Measurements from ENCODE around the gene NEURL1. TPM values are rescaled to one million over a fixed set of nuclear protein-coding genes. Genes with fewer than 3 reads are reported as not detected.

NEURL1 gene
- total RNA-seq, 1 donor, result not detected

GRCh38 chr10:103580011-103580410 is 86.5 kb downstream of the NEURL1 start:
- no peak for TF ChIP-seq CTCF (IDR thresholded peaks at IDR 0.05; ENCODE audit: extremely low read depth, low read depth, low read length)
- H4K20me1 ChIP-seq (ENCODE audit: insufficient read depth, low read length), result no peaks in the 10 kb centered on the region
- no peak for DNase-seq (ENCODE audit: insufficient read length, low spot score, missing footprints)
- no peak overlapping the region for H3K4me2 ChIP-seq (ENCODE audit: insufficient read depth, low read length)
- H2AFZ ChIP-seq (ENCODE audit: low read length), result no peak overlapping the region
- H3K27ac ChIP-seq (ENCODE audit: low read depth, low read length), result no peak overlapping the region
- H3K4me3 ChIP-seq (ENCODE audit: insufficient read depth, low read length), result no peak overlapping the region
- no peaks in the 10 kb centered on the region for H3K9me3 ChIP-seq (ENCODE audit: low read depth, low read length)
- H3K27me3 ChIP-seq (ENCODE audit: insufficient read depth, low read length), result peaks cover 49% of the 10 kb centered on the region
- no peaks in the 10 kb centered on the region for H3K79me2 ChIP-seq (ENCODE audit: insufficient read depth, low read length)
- no peaks in the 10 kb centered on the region for H3K36me3 ChIP-seq (ENCODE audit: insufficient read depth, low read length)
- H3K4me1 ChIP-seq (ENCODE audit: insufficient read depth, low read length), result no peaks in the 10 kb centered on the region

- Histone ChIP-seq H3K4me3 (ENCODE audit: insufficient read depth, low read length) (no peak overlapping the region), H3K79me2 (ENCODE audit: insufficient read depth, low read length) (no peaks in the 10 kb centered on the region), H3K9me3 (ENCODE audit: low read depth, low read length) (no peaks in the 10 kb centered on the region), H3K27ac (ENCODE audit: low read depth, low read length) (no peak overlapping the region), H3K4me2 (ENCODE audit: insufficient read depth, low read length) (no peak overlapping the region), H3K36me3 (ENCODE audit: insufficient read depth, low read length) (no peaks in the 10 kb centered on the region), H2AFZ (ENCODE audit: low read length) (no peak overlapping the region), H4K20me1 (ENCODE audit: insufficient read depth, low read length) (no peaks in the 10 kb centered on the region), H3K4me1 (ENCODE audit: insufficient read depth, low read length) (no peaks in the 10 kb centered on the region), H3K27me3 (ENCODE audit: insufficient read depth, low read length) (peaks cover 49% of the 10 kb centered on the region)
- DNase-seq (ENCODE audit: insufficient read length, low spot score, missing footprints), result no peak
- no peak for TF ChIP-seq CTCF (IDR thresholded peaks at IDR 0.05; ENCODE audit: extremely low read depth, low read depth, low read length)
These were observed 86.9 kb downstream of the NEURL1 start for GRCh38 chr10:103580430-103580829.

- H3K9me3 ChIP-seq (ENCODE audit: low read depth, low read length), result no peaks in the 10 kb centered on the region
- no peak for TF ChIP-seq CTCF (IDR thresholded peaks at IDR 0.05; ENCODE audit: extremely low read depth, low read depth, low read length)
- H3K4me1 ChIP-seq (ENCODE audit: insufficient read depth, low read length), result no peaks in the 10 kb centered on the region
- peaks cover 47% of the 10 kb centered on the region for H3K27me3 ChIP-seq (ENCODE audit: insufficient read depth, low read length)
- no peaks in the 10 kb centered on the region for H3K36me3 ChIP-seq (ENCODE audit: insufficient read depth, low read length)
- H3K4me3 ChIP-seq (ENCODE audit: insufficient read depth, low read length), result no peak overlapping the region
- H2AFZ ChIP-seq (ENCODE audit: low read length), result no peak overlapping the region
- no peaks in the 10 kb centered on the region for H4K20me1 ChIP-seq (ENCODE audit: insufficient read depth, low read length)
- no peaks in the 10 kb centered on the region for H3K79me2 ChIP-seq (ENCODE audit: insufficient read depth, low read length)
- no peak overlapping the region for H3K4me2 ChIP-seq (ENCODE audit: insufficient read depth, low read length)
- H3K27ac ChIP-seq (ENCODE audit: low read depth, low read length), result no peak overlapping the region
- no peak for DNase-seq (ENCODE audit: insufficient read length, low spot score, missing footprints)
These were observed 88.0 kb downstream of the NEURL1 start for GRCh38 chr10:103581499-103581898.

GRCh38 chr10:103582331-103583123 is 89.0 kb downstream of the NEURL1 start:
- Histone ChIP-seq H3K27ac (ENCODE audit: low read depth, low read length) (no peak overlapping the region), H3K79me2 (ENCODE audit: insufficient read depth, low read length) (no peaks in the 10 kb centered on the region), H3K4me3 (ENCODE audit: insufficient read depth, low read length) (no peak overlapping the region), H2AFZ (ENCODE audit: low read length) (no peak overlapping the region), H3K9me3 (ENCODE audit: low read depth, low read length) (no peaks in the 10 kb centered on the region), H3K36me3 (ENCODE audit: insufficient read depth, low read length) (no peaks in the 10 kb centered on the region), H3K4me1 (ENCODE audit: insufficient read depth, low read length) (no peaks in the 10 kb centered on the region), H4K20me1 (ENCODE audit: insufficient read depth, low read length) (no peaks in the 10 kb centered on the region), H3K4me2 (ENCODE audit: insufficient read depth, low read length) (no peak overlapping the region), H3K27me3 (ENCODE audit: insufficient read depth, low read length) (peaks cover 37% of the 10 kb centered on the region)
- no peak for DNase-seq (ENCODE audit: insufficient read length, low spot score, missing footprints)
- no peak for TF ChIP-seq CTCF (IDR thresholded peaks at IDR 0.05; ENCODE audit: extremely low read depth, low read depth, low read length)

Measured in osteoblast (primary cell).